CMK (cell line): ENCODE measurements around the gene BCAS1.

Experiments
- DNase-seq: peaks from one replicate; pipeline ENCODE4 v3.0.0-alpha.2; 2010; ENCODE audit warnings: low read depth

Gene BCAS1

GRCh38 chr20:54076259-54076658 lies 5.9 kb upstream of the BCAS1 start:
- DNase-seq = no peak

- DNase-seq = no peak
Measured at GRCh38 chr20:54075322-54075721, 4.9 kb upstream of the BCAS1 start.

GRCh38 chr20:54074511-54074910 lies 4.1 kb upstream of the BCAS1 start:
- no peak for DNase-seq

- DNase-seq = no peak
Measured at GRCh38 chr20:54073288-54073687, 2.9 kb upstream of the BCAS1 start.

- no peak for DNase-seq
Measured at GRCh38 chr20:54069501-54069971, 858 bp downstream of the BCAS1 start.

- no peak for DNase-seq
Measured at GRCh38 chr20:54068966-54069365, 1.4 kb downstream of the BCAS1 start.

GRCh38 chr20:54068495-54068894 lies 1.9 kb downstream of the BCAS1 start:
- no peak for DNase-seq

- no peak for DNase-seq
Measured at GRCh38 chr20:54067606-54068174, 2.7 kb downstream of the BCAS1 start.

- DNase-seq = peak; percentile 64
Measured at GRCh38 chr20:54065601-54066038, 4.8 kb downstream of the BCAS1 start.

- no peak for DNase-seq
Measured at GRCh38 chr20:54064939-54065338, 5.5 kb downstream of the BCAS1 start.

GRCh38 chr20:54063992-54064676 lies 6.3 kb downstream of the BCAS1 start:
- DNase-seq = no peak

GRCh38 chr20:54063580-54063979 lies 6.8 kb downstream of the BCAS1 start:
- DNase-seq = no peak

GRCh38 chr20:54062812-54063280 lies 7.5 kb downstream of the BCAS1 start:
- no peak for DNase-seq

GRCh38 chr20:54061101-54061881 lies 9.1 kb downstream of the BCAS1 start:
- DNase-seq = no peak

GRCh38 chr20:54059691-54060364 lies 10.6 kb downstream of the BCAS1 start:
- DNase-seq = no peak

GRCh38 chr20:54058420-54059139 lies 11.8 kb downstream of the BCAS1 start:
- no peak for DNase-seq

- DNase-seq = no peak
Measured at GRCh38 chr20:54056762-54057639, 13.4 kb downstream of the BCAS1 start.

GRCh38 chr20:54054516-54054915 lies 15.9 kb downstream of the BCAS1 start:
- no peak for DNase-seq

GRCh38 chr20:54051068-54051467 lies 19.3 kb downstream of the BCAS1 start:
- no peak for DNase-seq

- no peak for DNase-seq
Measured at GRCh38 chr20:54048891-54049545, 21.4 kb downstream of the BCAS1 start.
